ENCODE data around the gene FCRL6. TPM values are rescaled to one million over a fixed set of nuclear protein-coding genes. Genes with fewer than 3 reads are reported as not detected.

The FCRL6 gene
- total and polyA plus RNA-seq, 2 donors (not counting 3 experiments of a cell fraction or from before 2014, with no cell fraction given) = 0.06 TPM; not detected in 1

DNA sequence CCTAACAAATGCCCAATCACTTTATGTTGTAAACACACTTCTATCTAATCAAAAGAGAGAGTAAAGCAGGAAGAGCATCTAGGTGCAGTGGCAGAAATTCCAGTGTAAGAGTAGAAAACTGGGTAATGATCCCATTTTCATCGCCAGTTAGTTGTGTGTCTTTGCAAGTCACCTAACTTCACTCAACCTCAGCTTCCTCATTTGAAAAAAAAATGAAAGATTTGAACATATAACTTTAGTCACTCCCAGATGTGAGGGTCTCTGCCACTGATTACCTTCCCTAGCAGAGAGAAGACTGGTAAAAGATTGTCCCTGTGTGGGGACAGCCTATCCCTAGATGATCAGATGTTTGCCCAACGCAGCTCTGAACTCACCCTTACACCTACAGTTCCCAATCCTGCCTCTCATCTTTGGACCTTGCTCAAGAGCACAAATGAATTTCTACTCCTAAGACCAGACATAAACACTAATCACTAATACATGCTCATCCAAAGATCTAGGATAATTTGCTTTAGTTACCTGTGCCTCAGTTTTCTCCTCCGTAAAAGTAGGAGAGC is 46.6 kb upstream of the FCRL6 start:
- TF ChIP-seq JUN (IDR thresholded peaks at IDR 0.05; ENCODE audit: borderline replicate concordance, insufficient read depth, insufficient read length, low read depth) (no peak), GATA2 (IDR thresholded peaks at IDR 0.05; ENCODE audit: insufficient read depth, insufficient read length, low read depth, low read length) (no peak), EZH2 (IDR thresholded peaks at IDR 0.05; ENCODE audit: borderline replicate concordance, low read depth, low read length, severe bottlenecking) (no peak), FOS (IDR thresholded peaks at IDR 0.05; ENCODE audit: borderline replicate concordance, insufficient read depth, low read length) (no peak), POLR2AphosphoS5 (IDR thresholded peaks at IDR 0.05; ENCODE audit: insufficient read depth, low read depth, low read length) (no peak), POLR2A (IDR thresholded peaks at IDR 0.05; ENCODE audit: low read depth, low read length) (no peak), MYC (IDR thresholded peaks at IDR 0.05; ENCODE audit: low read depth, low read length) (no peak)
- TF ChIP-seq, protein P1, sequence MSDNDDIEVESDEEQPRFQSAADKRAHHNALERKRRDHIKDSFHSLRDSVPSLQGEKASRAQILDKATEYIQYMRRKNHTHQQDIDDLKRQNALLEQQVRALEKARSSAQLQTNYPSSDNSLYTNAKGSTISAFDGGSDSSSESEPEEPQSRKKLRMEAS (IDR thresholded peaks at IDR 0.05; ENCODE audit: insufficient read depth, insufficient read length) = no peak
- TF ChIP-seq, protein P2, sequence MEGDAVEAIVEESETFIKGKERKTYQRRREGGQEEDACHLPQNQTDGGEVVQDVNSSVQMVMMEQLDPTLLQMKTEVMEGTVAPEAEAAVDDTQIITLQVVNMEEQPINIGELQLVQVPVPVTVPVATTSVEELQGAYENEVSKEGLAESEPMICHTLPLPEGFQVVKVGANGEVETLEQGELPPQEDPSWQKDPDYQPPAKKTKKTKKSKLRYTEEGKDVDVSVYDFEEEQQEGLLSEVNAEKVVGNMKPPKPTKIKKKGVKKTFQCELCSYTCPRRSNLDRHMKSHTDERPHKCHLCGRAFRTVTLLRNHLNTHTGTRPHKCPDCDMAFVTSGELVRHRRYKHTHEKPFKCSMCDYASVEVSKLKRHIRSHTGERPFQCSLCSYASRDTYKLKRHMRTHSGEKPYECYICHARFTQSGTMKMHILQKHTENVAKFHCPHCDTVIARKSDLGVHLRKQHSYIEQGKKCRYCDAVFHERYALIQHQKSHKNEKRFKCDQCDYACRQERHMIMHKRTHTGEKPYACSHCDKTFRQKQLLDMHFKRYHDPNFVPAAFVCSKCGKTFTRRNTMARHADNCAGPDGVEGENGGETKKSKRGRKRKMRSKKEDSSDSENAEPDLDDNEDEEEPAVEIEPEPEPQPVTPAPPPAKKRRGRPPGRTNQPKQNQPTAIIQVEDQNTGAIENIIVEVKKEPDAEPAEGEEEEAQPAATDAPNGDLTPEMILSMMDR (IDR thresholded peaks at IDR 0.05; ENCODE audit: extremely low read depth in 1 of 2, insufficient read depth in 1 of 2, low read depth in 1 of 2, low read length in 2 of 2) = no peak
- no TSS peak for BruUV-seq (replicated peaks)
- no peak for DNase-seq (ENCODE audit: low read depth, low spot score)
- no peaks in the 10 kb centered on the region for H3K79me2 ChIP-seq (ENCODE audit: control insufficient read depth, insufficient read depth, low read length)
- no peak overlapping the region for H3K27ac ChIP-seq (ENCODE audit: insufficient read depth, low read depth, low read length)
- no peak overlapping the region for H3K9ac ChIP-seq (replicated peaks; ENCODE audit: extremely low read depth, insufficient read depth, low read length)
- no peaks in the 10 kb centered on the region for H4K20me1 ChIP-seq (replicated peaks; ENCODE audit: control insufficient read depth, extremely low read depth, insufficient read depth, low read length)
- H3K36me3 ChIP-seq (ENCODE audit: control insufficient read depth in 2 of 2, extremely low read depth in 1 of 2, insufficient read depth in 2 of 2, low read length in 2 of 2) = no peaks in the 10 kb centered on the region
- intact Hi-C loops (cut with micrococcal nuclease) = no loop called here
- H3K4me3 ChIP-seq (replicated peaks in 1 of 3; ENCODE audit: insufficient read depth in 1 of 3, low read depth in 1 of 3, low read length in 3 of 3) = no peak overlapping the region
- no peak overlapping the region for H2AFZ ChIP-seq (ENCODE audit: low read depth, low read length)
- dilution Hi-C loops (cut with MboI; ENCODE audit: extremely low pct_ligation_motif_present, low sequenced_read_pairs) = no loop called here
- H3K4me2 ChIP-seq (ENCODE audit: insufficient read depth, low read length) = no peak overlapping the region
- H3K27me3 ChIP-seq (ENCODE audit: control insufficient read depth in 2 of 2, insufficient read depth in 2 of 2, low read length in 2 of 2) = no peaks in the 10 kb centered on the region
- ChIA-PET POLR2A (no interaction called here), CTCF (no interaction called here)
- H3K9me3 ChIP-seq (replicated peaks; ENCODE audit: control insufficient read depth, insufficient read depth, low read length) = no peaks in the 10 kb centered on the region
- no peak for FAIRE-seq
- peaks cover 6% of the 10 kb centered on the region for H3K4me1 ChIP-seq (ENCODE audit: control insufficient read depth, extremely low read depth, insufficient read depth, low read length)
- no peaks in the 10 kb centered on the region for H3K9me1 ChIP-seq (replicated peaks; ENCODE audit: control insufficient read depth, extremely low read depth, insufficient read depth, low read length)
